A673 (cell line): Measurements from ENCODE around the gene HMOX1.

ENCODE experiments used
- CTCF ChIP-seq: fragments of 300-800, 200-600 bp; sonication (generic); conservative IDR thresholded peaks from 2 replicates; pipeline ENCODE4 v1.5.1; 2017; ENCODE audit warnings: low read depth, mild to moderate bottlenecking, antibody characterized with exemption, low read length, moderate library complexity, mixed read lengths
- EZH2 ChIP-seq: fragments of 200-600 bp; sonication (generic); IDR thresholded peaks from 2 replicates; pipeline ENCODE4 v1.6.1; 2017; ENCODE audit warnings: borderline replicate concordance, low read depth, mild to moderate bottlenecking, mixed read lengths, antibody characterized with exemption, low read length; ENCODE audit not compliant: poor library complexity, severe bottlenecking

- no peak for TF ChIP-seq CTCF
- no peak for TF ChIP-seq EZH2
Measured at GRCh38 chr22:35384527-35384926, 3.6 kb downstream of the HMOX1 start.
